Hematopoietic multipotent progenitor cell (in vitro differentiated cells): ENCODE results near the gene A1BG. TPM values are rescaled to one million over a fixed set of nuclear protein-coding genes. Genes with fewer than 3 reads are reported as not detected.
"Not testable (repeated sequence)": the region's sequence is repeated elsewhere in the genome, so short reads cannot be mapped to it uniquely, and the experiment has no call there.

Experiments used
- DNase-seq, 3 donors: peaks; one replicate each; pipeline ENCODE4 v3.0.0-alpha.2; 2011 to 2015; ENCODE audit warnings: low read depth in 2 of 3, low spot score in 2 of 3
- total RNA-seq: library from RNA; depleted of rRNA; stranded (reverse); fragments of >200 nt; gene quantifications from one replicate; pipeline ENCODE4 v1.2.3, GENCODE V29; 2012

Gene A1BG
- total RNA-seq, 1 donor, result 10.0 TPM

DNA sequence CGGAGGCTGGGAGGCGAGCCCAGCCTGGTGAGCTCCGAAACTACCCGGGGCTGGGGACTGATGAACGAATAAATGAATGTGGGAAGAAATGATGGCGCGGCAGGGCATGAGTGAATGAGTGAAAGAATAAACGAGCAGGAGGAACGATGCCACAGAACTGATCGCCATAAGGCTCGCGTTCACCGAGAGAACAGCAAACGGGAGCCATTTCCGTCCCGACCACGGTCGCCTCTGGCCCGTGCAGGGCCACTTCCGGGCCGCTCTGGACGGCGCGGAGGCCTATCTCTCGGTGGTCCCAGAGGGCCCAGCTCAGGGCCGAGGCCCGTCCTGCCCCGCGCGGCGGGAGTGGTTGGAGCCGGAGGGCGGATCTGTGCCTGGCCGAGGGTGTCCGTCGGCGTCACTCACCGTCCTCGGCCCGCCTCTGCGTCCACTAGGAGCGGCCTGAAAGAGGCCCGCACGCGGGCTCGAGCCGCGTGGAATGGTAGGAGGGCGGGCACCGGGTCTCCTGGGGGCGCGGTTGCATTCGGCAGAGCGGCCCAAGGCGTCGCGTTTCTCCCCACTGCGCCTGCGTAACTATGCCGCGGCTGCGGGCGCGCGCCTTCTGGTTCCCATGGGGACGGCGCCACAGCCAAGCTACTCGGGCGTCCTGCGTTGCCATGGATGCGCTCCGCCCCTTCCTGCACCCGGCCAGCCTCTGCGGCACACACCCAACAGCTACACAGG is 9.1 kb upstream of the A1BG start, which contains the start of gene ZNF497:
Gene ZNF497 (minus strand): TSS at position 480 of the 723 bp plus-strand sequence. CDS start 5,116 bp downstream, outside the sequence.
- peak; percentile 94 to 96 (median 94) for DNase-seq

DNA sequence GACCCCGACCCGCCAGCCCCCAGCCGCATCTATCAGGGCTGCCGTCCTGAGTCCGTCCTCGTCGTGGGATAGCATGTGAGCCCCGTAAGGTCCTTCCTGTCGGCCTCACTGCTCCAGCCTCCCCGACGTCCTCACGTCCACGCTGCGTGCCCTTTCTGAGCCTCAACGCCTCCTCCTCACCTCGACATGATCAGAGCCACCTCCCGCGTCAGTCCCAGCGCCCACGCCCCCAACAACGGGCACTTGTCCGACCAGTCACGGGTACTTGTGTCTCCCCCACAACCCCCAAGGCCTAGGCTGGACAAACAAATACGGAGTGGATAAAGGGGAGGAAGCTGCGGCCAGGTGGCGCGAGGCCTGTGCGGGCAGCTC is 8.6 kb upstream of the A1BG start:
- DNase-seq, result no peak

DNA sequence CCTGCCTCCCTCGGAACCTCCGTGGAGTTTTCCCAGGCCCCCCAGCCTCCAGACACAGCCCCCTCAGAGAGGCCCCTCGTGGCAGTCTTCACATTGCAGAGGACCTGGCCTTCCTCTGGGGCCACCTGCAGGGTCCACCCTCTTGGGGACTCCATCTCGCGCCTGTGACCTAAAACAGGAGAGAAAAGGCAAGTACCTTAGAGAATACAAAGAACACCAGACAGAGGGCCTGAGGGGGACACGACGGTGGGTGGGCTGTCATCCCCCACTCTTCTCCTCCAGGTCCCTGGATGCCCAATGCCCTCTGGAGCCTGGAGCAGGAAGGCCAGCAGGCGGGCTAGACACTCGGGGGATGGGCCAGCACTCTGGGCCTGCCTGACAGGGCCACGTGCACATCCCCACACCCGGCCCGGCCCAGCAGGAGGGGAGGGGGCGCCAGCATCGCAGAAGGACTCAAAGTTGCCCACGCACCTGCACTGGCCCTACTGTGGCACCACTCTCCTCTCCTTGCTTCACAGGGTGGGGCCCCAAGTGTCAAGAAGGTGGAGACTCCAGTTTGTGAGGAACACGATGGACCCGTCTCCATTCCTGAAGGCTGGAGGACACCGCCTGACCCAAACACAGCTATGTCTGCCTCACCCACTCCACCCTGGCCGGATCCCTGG is 4.3 kb upstream of the A1BG start:
- DNase-seq, result no peak

DNA sequence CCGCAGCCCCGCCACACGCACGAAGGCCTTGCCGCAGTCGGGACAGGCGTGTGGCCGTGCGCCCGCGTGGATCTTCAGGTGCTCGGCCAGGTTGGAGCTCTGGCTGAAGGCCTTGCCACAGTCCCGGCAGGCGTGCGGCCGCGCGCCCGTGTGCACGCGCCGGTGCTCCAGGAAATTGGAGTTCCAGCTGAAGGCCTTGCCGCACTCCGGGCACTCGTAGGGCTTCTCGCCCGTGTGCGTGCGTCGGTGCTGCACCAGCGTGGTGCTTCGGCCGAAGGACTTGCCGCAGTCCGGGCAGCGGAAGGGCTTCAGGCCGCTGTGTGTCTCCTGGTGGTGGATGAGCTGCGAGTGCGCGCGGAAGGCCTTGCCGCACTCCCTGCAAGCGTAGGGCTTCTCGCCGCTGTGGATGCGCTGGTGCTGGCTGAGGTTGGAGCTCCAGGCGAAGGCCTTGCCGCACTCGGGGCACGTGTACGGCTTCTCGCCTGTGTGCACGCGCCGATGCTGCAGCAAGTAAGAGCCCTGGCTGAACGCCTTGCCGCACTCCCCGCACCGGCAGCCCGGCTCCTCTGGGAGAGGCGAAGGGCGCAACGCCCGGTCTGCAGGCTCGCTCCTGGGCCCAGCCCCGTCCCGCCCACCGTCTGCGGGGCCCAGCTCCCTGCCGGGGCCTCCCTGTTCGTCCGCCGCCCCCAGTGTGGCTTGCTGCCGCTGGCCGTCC is 3.6 kb upstream of the A1BG start:
- no peak for DNase-seq

DNA sequence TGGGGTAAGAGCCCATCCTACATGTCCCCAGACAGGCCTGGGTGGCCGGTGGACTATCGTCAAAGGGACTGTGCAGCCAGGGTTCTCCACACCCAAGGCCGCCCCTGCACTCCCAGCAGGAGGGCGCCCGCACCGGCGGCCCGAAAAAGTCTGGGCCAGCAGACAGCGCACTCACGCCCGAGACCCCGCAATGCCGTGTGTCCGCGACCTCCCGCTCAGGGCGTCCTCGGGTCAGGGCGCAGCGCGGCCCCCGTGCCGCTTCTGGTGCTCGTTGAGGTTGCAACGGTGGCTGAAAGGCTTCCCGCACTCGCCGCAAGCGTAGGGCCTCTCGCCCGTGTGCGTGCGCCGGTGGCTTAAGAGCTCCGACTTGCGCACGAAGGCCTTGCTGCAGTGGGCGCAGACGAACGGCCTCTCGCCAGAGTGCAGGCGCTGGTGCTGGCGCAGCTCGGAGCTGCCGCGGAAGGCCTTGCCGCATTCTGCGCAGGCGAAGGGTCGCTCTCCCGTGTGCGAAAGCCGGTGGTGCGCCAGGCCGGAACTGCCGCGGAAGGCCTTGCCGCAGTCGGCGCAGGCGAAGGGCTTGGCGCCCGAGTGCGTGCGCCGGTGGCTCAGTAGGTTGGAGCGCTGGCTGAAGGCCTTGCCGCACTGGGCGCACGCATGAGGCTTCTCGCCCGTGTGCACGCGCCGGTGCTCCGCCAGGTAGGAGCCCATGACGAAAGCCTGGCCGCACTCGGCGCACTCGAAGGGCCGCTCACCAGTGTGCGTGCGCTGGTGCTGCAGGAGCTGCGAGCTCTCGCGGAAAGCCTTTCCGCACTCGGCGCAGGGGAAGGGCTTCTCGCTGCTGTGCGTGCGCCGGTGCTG is 2.8 kb upstream of the A1BG start:
- peak; percentile 34 to 60 (median 56) for DNase-seq

DNA sequence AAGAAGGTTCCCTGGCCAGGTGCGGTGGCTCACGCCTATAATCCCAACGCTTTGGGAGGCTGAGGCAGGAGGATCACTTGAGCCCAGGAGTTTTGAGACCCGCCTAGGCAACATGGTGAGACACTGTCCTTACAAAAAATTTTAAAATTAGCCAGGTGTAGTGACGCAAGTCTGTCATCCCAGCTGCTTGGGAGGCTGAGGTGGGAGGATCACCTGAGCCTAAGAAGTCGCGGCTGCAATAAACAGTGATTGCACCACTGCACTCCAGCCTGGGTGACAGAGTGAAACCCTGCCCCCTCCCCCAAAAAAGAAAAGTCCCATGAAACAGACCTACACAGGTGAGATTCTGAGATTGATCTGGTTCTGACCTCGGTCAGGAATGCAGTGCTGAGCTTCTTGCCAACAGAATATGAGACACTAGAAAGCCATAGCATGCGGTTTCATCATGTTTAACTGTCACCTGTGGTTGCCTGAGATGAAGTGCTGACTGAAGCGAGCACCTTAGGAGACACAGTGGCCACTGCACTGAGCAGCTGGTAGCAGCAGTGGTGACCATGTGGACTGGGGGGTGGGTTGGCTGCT is 2.0 kb upstream of the A1BG start:
- DNase-seq, result no peak

DNA sequence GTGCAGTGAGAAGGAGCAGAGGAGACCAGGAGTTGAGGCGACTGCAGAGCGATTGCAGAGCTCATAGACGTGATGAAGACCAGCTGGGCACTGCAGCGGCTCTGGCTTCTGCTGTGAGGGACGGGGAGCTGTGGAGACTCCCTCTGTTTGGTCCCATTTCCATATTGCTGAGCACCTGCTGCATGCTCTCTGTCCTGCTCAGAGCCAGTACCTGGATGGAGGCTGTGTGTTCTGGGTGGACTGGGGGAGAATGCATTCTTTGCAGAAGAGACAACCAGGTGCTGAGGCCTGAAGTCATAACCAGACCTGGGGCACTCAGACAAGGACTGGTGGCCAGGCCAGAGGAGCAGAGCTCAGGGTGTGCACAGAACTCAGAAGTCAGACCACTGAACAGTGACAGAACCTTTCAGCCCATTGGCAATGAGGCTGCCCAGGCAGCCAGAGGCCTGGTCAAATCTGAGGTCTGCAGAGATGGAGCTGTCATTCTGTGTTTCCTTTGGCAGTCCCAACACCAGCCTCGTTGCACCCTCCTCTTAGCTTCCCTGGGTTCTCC is 1.3 kb upstream of the A1BG start:
- DNase-seq, result no peak

DNA sequence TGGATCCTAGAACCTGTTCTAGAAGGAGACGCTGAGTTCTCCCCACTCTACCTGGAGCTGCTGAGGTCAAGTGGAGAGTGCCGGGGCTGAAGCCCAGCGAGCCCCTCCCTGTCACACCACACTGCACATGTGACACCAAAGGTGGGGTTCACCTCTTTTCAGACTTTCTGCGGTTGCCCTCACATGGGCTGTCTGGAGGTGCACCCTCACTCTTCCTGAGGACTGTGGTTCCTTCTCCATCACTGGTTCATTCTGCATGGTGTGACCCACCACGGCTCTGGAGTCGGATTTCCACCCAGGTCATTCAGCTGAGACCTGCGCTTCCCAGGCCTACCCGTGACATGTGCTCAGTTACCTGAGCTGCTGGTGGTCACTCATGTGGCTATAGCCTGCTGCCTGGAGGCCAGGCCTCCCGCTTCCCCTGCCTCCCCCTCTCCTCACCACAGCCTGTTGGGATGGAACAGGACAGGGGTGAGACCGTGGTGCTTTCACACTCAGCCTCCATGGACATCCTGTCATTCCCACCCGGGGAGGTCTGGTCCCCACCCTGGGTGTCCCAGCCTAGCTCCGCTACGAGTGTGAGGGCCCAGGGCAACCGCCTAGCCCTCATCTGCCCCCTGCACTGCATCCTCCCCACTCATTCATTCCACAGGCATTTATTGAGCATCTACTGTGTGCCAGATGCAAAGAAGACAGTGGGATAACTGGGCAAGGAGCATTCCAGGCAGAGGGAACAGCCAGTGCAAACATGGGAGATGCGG is 605 bp upstream of the A1BG start:
- DNase-seq, result no peak

DNA sequence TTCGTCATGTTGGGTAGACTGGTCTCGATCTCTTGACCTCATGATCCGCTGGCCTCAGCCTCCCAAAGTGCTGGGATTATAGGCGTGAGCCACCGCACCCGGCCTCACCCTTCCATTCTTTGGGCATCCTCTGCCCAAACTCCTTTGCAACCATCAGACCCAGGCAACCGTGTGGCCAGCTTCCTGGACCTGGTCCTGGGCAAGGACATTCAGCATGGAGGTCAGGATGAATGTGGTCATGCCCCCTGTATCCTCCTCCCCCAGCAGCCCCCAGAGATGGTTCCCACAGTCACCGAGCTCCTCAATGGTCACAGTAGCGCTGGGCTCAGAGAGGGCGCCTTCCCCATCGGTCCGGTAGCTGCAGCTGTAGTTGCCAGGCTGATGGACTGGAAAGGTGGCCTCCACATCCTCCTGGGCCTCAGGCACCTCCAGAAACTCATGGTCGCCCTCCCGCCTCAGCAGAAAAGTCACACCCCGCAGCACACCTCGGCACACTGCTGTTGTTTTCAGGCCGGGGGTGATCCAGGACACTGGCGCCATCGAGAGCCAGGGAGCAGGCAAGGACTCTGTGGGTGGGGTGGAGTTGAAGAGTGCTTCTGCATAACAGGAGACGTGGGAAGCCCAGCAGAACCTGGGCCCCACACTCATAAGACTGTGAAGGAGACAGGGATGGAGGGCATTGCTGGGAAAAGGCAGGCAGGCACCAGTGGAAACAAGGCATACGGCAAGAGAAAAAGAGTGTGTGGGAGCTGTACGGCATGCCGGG is 1.1 kb downstream of the A1BG start:
- DNase-seq, result no peak

DNA sequence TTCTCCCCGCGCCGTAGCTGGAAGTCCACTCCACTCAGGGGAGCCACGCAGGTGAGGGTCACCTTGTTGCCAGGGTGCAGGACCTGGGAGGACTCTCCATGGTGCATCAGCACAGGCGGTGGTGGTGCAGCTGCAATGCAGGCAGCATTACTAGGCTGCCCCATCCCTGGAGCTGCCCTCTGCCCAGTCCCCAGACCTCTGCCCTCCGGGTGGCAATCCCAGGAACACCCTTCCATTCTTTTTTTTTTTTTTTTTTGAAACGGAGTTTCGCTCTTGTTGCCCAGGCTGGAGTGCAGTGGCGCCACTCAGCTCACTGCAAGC is 1.8 kb downstream of the A1BG start:
- DNase-seq, result no peak

DNA sequence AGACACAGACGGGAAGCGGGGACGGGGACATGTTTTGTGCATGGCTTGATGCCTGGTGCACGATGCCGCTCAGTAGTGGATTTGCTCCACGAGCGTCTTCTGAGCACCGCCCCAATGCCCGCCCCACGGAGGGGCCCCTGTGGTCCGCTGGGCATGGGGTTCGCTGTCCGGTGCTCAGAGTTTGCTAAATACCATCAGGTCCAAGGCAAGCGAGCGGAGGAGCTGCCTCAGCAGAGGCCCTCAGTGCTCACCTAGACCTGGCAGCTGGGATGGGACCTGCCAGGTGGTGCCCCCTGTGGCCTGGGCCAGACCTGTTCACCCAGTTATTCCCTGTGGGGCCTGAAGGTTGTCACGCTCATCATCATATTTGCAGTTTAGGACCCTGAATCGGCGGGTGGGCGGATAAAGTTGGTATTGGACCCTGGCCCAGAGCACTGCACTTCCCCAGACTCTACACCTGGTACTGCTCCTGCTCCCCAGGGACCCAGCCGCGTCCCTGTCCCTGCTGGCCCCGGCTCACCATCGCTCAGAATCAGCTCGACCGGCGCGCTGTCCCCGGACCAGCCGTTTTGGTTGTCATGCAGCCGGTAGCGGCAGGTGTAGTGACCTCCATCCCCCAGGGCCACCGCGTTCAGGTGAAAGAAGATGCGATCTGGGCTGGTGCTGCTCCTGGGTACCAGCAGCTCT is 2.3 kb downstream of the A1BG start:
- DNase-seq, result no peak

DNA sequence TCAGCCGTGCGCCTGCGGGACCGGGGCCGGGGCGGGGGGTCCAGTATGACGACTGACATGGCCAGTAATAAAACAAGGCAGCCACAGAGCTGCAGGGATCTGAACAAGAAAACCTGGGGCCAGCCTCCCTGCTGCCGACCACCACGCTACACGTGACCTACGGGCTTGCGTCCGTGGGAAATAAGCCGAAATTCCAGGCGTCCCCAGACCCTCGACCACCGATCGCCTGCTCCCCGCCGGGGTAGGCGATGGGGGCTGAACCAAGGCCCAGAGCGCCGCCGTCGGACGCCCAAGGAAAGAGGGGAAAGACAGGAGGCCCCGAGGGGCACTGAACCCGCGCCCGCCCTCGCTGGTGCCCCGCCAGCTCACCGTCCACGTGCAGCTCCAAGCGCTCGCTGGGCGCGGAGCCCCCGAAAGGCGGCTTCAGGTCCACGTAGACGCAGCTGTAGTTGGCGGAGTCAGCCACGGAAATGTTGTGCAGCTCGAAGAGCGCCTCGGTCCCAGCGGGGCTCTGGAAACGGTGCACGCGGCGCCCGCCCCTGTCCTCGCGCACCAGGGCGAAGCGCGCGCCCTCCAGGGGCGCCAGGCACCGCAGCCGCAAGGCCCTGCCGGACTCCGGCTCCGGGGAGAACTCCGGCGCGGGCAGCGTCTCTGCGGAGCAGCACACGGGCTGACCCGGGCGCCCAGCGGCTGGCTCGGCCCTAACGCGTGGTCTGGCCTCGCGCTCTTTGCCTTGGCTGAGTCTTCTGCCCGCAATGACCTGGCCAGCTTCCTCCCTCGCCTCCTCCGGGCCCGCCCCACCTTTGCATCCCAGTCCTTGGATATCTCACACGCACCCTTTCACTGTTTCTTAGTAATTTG is 3.1 kb downstream of the A1BG start:
- DNase-seq, result no peak

DNA sequence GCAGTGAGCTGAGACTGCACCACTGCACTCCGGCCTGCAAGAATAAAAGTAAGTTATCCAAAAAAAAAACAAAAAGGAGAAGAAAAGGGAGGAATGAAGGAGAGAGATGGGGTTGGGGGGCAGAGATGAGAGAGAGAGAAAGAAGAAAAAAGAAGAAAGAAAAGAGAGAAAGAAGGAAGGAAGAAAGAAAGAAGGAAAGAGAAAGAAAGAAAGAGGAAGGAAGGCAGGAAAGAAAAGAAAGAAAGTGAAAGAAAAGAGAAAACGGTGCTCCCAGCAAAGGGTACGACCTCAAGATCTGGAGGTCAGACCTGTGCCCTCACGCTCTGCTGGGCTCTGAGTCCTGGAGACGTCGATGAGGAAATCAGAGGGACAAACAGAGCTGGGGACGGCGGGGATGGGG is 3.7 kb downstream of the A1BG start:
- DNase-seq, result no peak

DNA sequence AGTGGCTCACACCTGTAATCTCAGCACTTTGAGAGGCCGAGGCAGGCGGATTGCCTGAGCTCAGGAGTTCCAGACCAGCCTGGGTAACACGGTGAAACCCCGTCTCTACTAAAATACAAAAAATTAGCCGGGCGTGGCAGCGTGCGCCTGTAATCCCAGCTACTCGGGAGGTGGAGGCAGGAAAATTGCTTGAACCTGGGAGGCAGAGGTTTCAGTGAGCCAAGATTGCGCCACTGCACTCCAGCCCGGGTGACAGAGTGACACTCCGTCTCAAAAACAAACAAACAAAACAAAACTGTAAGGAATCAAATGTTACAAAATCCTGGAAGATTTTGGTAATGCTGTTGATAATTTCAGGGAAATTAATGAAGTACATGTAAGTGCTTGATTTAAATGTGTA is 5.2 kb downstream of the A1BG start:
- not testable (repeated sequence) for DNase-seq

DNA sequence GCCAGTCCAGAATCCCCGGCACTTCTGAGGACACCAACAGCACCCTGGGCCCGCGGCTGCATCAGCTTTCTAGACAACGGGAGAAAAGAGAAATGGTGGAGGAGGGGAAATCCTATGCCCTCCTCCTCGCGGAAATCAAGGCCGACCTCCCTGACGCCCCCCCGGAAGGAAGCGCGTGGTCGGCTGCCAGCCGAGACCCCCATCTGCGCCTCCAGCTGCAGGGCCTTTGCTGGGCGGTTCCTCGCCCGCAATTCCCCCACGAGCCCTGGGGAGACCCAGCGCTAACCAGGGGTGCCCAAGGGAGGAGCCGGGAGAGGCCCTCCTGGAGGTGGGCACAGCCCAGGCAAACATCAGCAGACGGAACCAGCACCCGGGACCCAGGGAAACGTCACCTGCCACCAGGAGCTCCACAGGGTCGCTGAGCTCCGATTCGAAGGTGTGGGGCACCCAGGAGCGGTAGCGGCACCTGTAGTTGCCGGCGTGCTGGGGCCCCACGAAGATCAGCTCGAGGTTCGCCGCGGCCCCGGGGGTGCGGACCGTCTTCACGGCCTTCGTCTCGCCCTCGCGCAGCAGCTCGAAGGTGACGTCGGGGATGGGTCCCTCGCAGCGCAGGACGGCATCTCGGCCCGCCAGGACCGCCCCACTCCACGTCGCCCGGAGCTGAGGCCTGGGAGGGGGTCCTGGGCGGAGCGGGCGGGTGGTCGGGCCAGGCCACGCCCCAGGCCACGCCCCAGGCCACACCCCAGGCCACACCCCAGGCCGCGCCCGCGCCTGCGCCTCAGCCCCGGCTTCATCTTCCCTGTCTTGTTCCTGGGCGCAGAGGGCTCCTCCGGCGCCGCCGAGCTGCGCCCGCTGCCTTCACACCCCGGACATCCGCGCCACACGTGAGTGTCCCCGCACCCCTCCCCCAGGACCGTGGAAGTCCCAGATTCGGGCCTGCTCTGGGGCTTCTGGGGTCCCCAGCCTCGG is 6.0 kb downstream of the A1BG start:
- peak; percentile 58 to 77 (median 76) for DNase-seq

DNA sequence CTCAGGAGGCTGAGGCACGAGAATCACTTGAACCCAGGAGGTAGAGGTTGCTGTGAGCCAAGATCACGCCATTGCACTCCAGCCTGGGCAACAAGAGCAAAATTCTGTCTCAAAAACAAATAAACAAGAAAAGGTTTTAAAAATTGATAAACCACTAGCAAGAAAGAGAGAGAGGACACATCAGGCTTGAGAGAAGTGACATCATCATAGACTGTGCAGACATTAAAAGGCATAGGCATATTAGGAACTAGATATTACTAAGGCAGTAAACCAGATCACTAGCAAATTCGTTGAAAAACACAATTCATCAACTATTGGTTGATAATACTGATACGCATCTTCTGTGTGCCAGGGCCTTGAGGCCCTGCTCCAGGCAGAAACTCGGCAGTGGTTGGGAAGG is 7.7 kb downstream of the A1BG start:
- no peak for DNase-seq
